ENCODE results near the gene VTI1A.

- TF ChIP-seq EZH2 (IDR thresholded peaks at IDR 0.05; ENCODE audit: low read depth, unreplicated experiment) (no peak), POLR2AphosphoS5 (IDR thresholded peaks at IDR 0.05; ENCODE audit: low read depth) (no peak), CTCF (conservative IDR thresholded peaks at IDR 0.05; ENCODE audit: low read depth in 2 of 2) (no peak), CREB1 (CRISPR knock-in tag; IDR thresholded peaks at IDR 0.05; ENCODE audit: low read depth) (no peak), JUNB (IDR thresholded peaks at IDR 0.05; ENCODE audit: unreplicated experiment) (no peak), EZH2phosphoT487 (IDR thresholded peaks at IDR 0.05; ENCODE audit: unreplicated experiment) (no peak), ZNF114 (CRISPR knock-in tag; IDR thresholded peaks at IDR 0.05) (no peak), ETS1 (IDR thresholded peaks at IDR 0.05) (no peak), NANOG (IDR thresholded peaks at IDR 0.05; ENCODE audit: borderline replicate concordance) (no peak)
- TF ChIP-seq, protein P1, sequence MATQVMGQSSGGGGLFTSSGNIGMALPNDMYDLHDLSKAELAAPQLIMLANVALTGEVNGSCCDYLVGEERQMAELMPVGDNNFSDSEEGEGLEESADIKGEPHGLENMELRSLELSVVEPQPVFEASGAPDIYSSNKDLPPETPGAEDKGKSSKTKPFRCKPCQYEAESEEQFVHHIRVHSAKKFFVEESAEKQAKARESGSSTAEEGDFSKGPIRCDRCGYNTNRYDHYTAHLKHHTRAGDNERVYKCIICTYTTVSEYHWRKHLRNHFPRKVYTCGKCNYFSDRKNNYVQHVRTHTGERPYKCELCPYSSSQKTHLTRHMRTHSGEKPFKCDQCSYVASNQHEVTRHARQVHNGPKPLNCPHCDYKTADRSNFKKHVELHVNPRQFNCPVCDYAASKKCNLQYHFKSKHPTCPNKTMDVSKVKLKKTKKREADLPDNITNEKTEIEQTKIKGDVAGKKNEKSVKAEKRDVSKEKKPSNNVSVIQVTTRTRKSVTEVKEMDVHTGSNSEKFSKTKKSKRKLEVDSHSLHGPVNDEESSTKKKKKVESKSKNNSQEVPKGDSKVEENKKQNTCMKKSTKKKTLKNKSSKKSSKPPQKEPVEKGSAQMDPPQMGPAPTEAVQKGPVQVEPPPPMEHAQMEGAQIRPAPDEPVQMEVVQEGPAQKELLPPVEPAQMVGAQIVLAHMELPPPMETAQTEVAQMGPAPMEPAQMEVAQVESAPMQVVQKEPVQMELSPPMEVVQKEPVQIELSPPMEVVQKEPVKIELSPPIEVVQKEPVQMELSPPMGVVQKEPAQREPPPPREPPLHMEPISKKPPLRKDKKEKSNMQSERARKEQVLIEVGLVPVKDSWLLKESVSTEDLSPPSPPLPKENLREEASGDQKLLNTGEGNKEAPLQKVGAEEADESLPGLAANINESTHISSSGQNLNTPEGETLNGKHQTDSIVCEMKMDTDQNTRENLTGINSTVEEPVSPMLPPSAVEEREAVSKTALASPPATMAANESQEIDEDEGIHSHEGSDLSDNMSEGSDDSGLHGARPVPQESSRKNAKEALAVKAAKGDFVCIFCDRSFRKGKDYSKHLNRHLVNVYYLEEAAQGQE (IDR thresholded peaks at IDR 0.05; ENCODE audit: unreplicated experiment): no peak
Measured at GRCh38 chr10:112794201-112794600, 347.2 kb downstream of the VTI1A start.
